HCT116 (cell line): ENCODE measurements around the gene SLC4A2. TPM values are rescaled to one million over a fixed set of nuclear protein-coding genes. Genes with fewer than 3 reads are reported as not detected.

Experiments
- ATAC-seq: fragments of 200-7000 bp; cut with Tn5 transposase; 2 replicates; pipeline ENCODE4 v1.9.1; 2020; ENCODE audit warnings: mild to moderate bottlenecking, moderate library complexity
- BruUV-seq: library from RNA; stranded (reverse); fragments of 400-500 nt; replicated peaks from 2 replicates; lab custom pipeline; 2021; lab: Mats Ljungman, UMichigan
- CTCF ChIA-PET: fragments of 300-600 bp; sonication (Branson Sonifier 250); formaldehyde crosslinking; loops from one replicate; lab custom pipeline; 2021; ENCODE audit warnings: antibody characterized with exemption; lab: Charles Lee
- POLR2A ChIA-PET: fragments of 300-600, 350-600 bp; sonication (Branson Sonifier 250); formaldehyde crosslinking; loops from one replicate; lab custom pipeline; 2021; ENCODE audit warnings: antibody characterized with exemption; lab: Charles Lee
- RAD21 ChIA-PET, 2 experiments: fragments of 300-600 bp; sonication (Branson Sonifier 250); formaldehyde crosslinking; loops; one replicate each; lab custom pipeline; 2023; ENCODE audit warnings: low total read pairs in 2 of 2; ENCODE audit not compliant: uncharacterized antibody in 2 of 2, unreplicated experiment in 2 of 2, low non-redundant PET in 1 of 2; lab: Charles Lee
- DNase-seq: peaks from one replicate; pipeline ENCODE4 v3.0.0-alpha.2; 2010; ENCODE audit warnings: low read depth, low spot score
- H2AFZ ChIP-seq: fragments of 200-600 bp; shearing (Covaris generic), sonication (generic); 2 replicates; pipeline ENCODE4 v1.6.1; 2017; ENCODE audit warnings: low read depth, mixed run types, mixed read lengths, antibody characterized with exemption, low read length; ENCODE audit not compliant: poor library complexity, severe bottlenecking
- H3K27ac ChIP-seq: 2 replicates; pipeline ENCODE4 v1.5.1; 2012; ENCODE audit warnings: low read depth, low read length
- H3K27me3 ChIP-seq: fragments of 200-600 bp; sonication (generic); 2 replicates; pipeline ENCODE4 v1.6.1; 2016; ENCODE audit warnings: mixed run types, low read length, mixed read lengths; ENCODE audit not compliant: insufficient read depth
- H3K36me3 ChIP-seq, 2 experiments: fragments of 200-500 bp in 1 of 2; fragments of 200-600 bp in 1 of 2; sonication (Bioruptor generic) in 1 of 2; sonication (generic) in 1 of 2; 2 replicates each; pipeline versions ENCODE4 v1.5.1 to v1.6.1; 2014 to 2016; ENCODE audit warnings: low read length in 2 of 2, inconsistent platforms in 1 of 2, mixed read lengths in 1 of 2, mixed run types in 1 of 2; ENCODE audit not compliant: insufficient read depth in 2 of 2, control insufficient read depth in 1 of 2
- H3K4me1 ChIP-seq, 2 experiments: fragments of 200-600 bp in 1 of 2; sonication (generic) in 1 of 2; 2 replicates each; pipeline versions ENCODE4 v1.5.1 to v1.6.1; 2012 to 2017; ENCODE audit warnings: low read length in 2 of 2, inconsistent platforms in 1 of 2, mild to moderate bottlenecking in 1 of 2, mixed read lengths in 1 of 2, mixed run types in 1 of 2, moderate library complexity in 1 of 2; ENCODE audit not compliant: insufficient read depth in 2 of 2, control insufficient read depth in 1 of 2
- H3K4me2 ChIP-seq: fragments of 200-600 bp; sonication (generic); 2 replicates; pipeline ENCODE4 v1.6.1; 2017; ENCODE audit warnings: mixed run types, low read length, mixed read lengths
- H3K4me3 ChIP-seq, 2 experiments: fragments of 200-600 bp in 1 of 2; sonication (generic) in 1 of 2; replicated peaks in 1 of 2; 2 replicates each; pipeline ENCODE4 v1.5.1; 2011 to 2016; ENCODE audit warnings: low read length in 2 of 2, control low read depth in 1 of 2, low read depth in 1 of 2, mild to moderate bottlenecking in 1 of 2, mixed read lengths in 1 of 2, mixed run types in 1 of 2
- H3K79me2 ChIP-seq: fragments of 200-600 bp; sonication (generic); 2 replicates; pipeline ENCODE4 v1.6.1; 2017; ENCODE audit warnings: mild to moderate bottlenecking, mixed run types, low read length, moderate library complexity, mixed read lengths; ENCODE audit not compliant: insufficient read depth
- H3K9ac ChIP-seq: fragments of 200-600 bp; sonication (generic); 2 replicates; pipeline ENCODE4 v1.6.1; 2016; ENCODE audit warnings: low read length, mixed read lengths
- H3K9me2 ChIP-seq: fragments of 200-600 bp; sonication (generic), shearing (Covaris generic); 2 replicates; pipeline ENCODE4 v1.6.1; 2017; ENCODE audit warnings: mixed run types, mild to moderate bottlenecking, moderate library complexity; ENCODE audit not compliant: insufficient read depth
- H3K9me3 ChIP-seq, 2 experiments: fragments of 200-500 bp in 1 of 2; fragments of 200-600 bp in 1 of 2; sonication (Bioruptor generic) in 1 of 2; sonication (generic) in 1 of 2; 2 replicates each; pipeline ENCODE4 v1.6.1; 2014 to 2017; ENCODE audit warnings: low read length in 2 of 2, mixed read lengths in 2 of 2, inconsistent platforms in 1 of 2, low read depth in 1 of 2, mild to moderate bottlenecking in 1 of 2, mixed run types in 1 of 2, moderate library complexity in 1 of 2; ENCODE audit not compliant: control insufficient read depth in 1 of 2, insufficient read depth in 1 of 2
- H4K20me1 ChIP-seq: fragments of 200-600 bp; sonication (generic), shearing (Covaris generic); 2 replicates; pipeline ENCODE4 v1.6.1; 2017; ENCODE audit warnings: mixed run types, mild to moderate bottlenecking, moderate library complexity; ENCODE audit not compliant: insufficient read depth
- CBX3 ChIP-seq: IDR thresholded peaks from 2 replicates; pipeline ENCODE4 v1.6.1; 2012; ENCODE audit warnings: low read depth
- CTCF ChIP-seq, 3 experiments: fragments of 200-600 bp in 1 of 3; sonication (generic) in 1 of 3; IDR thresholded peaks in 2 of 3; conservative IDR thresholded peaks in 1 of 3; 2 replicates each; pipeline ENCODE4 v1.5.1; 2012 to 2017; ENCODE audit warnings: low read depth in 2 of 3, low read length in 2 of 3, antibody characterized with exemption in 1 of 3, borderline replicate concordance in 1 of 3, control low read depth in 1 of 3, mild to moderate bottlenecking in 1 of 3, mixed read lengths in 1 of 3, mixed run types in 1 of 3, moderate library complexity in 1 of 3; ENCODE audit not compliant: insufficient read depth in 1 of 3
- EZH2phosphoT487 ChIP-seq: fragments of 200-600 bp; IDR thresholded peaks from 2 replicates; pipeline ENCODE4 v1.6.1; 2018; ENCODE audit warnings: antibody characterized with exemption, borderline replicate concordance
- FOSL1 ChIP-seq: IDR thresholded peaks from 2 replicates; pipeline ENCODE4 v1.6.1; 2012; ENCODE audit warnings: low read depth
- POLR2A ChIP-seq: IDR thresholded peaks from 2 replicates; pipeline ENCODE4 v1.7.0; 2011; ENCODE audit warnings: borderline replicate concordance; ENCODE audit not compliant: insufficient read depth, insufficient read length; ENCODE audit errors: extremely low read depth
- REST ChIP-seq: IDR thresholded peaks from 2 replicates; pipeline ENCODE4 v1.6.1; 2012; ENCODE audit warnings: low read depth
- SRF ChIP-seq: IDR thresholded peaks from 2 replicates; pipeline ENCODE4 v1.6.1; 2012; ENCODE audit warnings: low read depth
- TCF7L2 ChIP-seq: IDR thresholded peaks from 2 replicates; pipeline ENCODE4 v1.7.0; 2011; ENCODE audit warnings: borderline replicate concordance, inconsistent platforms; ENCODE audit not compliant: insufficient read depth, insufficient read length; ENCODE audit errors: extremely low read depth
- YY1 ChIP-seq: IDR thresholded peaks from 2 replicates; pipeline ENCODE4 v1.6.1; 2011; ENCODE audit warnings: low read length, low read depth, moderate library complexity, mild to moderate bottlenecking; ENCODE audit not compliant: insufficient replicate concordance; ENCODE audit errors: extremely low read depth
- intact Hi-C: fragments of 100-400 bp; cut with micrococcal nuclease; formaldehyde crosslinking; loops from 2 replicates; pipeline ENCODE4 v1.10.0; 2022
- total RNA-seq: library from RNA; stranded (reverse); gene quantifications from one replicate; pipeline ENCODE4 v1.2.1, GENCODE V29; 2021; ENCODE audit not compliant: unreplicated experiment

Gene SLC4A2
- total RNA-seq, 1 experiment from 2014 or later = 240 TPM

- ChIA-PET CTCF (no interaction called here), RAD21 (no interaction called here), POLR2A (interaction anchor here (1.0 kb wide), 1 partner anchor 47 kb away, joined by 3 read pairs; the partner anchor contains the start of gene ABCB8)
- Histone ChIP-seq H3K27ac (0 out of 2 replicates have a peak overlapping the region, but pooled peaks have one; percentile 26), H3K4me2 (no peak overlapping the region), H3K9me2 (no peaks in the 10 kb centered on the region), H3K4me1 (peaks cover 8 to 28% of the 10 kb centered on the region in 2 experiments), H3K79me2 (peaks cover 21% of the 10 kb centered on the region), H4K20me1 (no peaks in the 10 kb centered on the region), H3K9me3 (no peaks in the 10 kb centered on the region), H3K4me3 (no peak overlapping the region), H3K27me3 (no peaks in the 10 kb centered on the region), H3K9ac (no peak overlapping the region), H2AFZ (no peak overlapping the region), H3K36me3 (peaks cover 32 to 37% of the 10 kb centered on the region in 2 experiments; a peak in 3 of 4 replicates)
- no peak for TF ChIP-seq FOSL1
- no peak for TF ChIP-seq EZH2phosphoT487
- no peak for TF ChIP-seq CBX3
- TF ChIP-seq SRF = no peak
- ATAC-seq (no peak), DNase-seq (no peak)
- intact Hi-C loops = no loop called here
- BruUV-seq = no TSS peak
Observed at GRCh38 chr7:151074817-151075661, 15.7 kb downstream of the SLC4A2 start.

- H3K4me1 ChIP-seq = peaks cover 8 to 28% of the 10 kb centered on the region in 2 experiments
- DNase-seq (no peak), ATAC-seq (no peak)
- no peaks in the 10 kb centered on the region for H3K27me3 ChIP-seq
- ChIA-PET POLR2A (interaction anchor here (1.0 to 1.5 kb wide), 2 partner anchors 15 to 48 kb away, joined by 3 to 4 read pairs; partner anchors contain the start of gene ABCB8), RAD21 (no interaction called here), CTCF (no interaction called here)
- H3K36me3 ChIP-seq = peaks cover 27 to 31% of the 10 kb centered on the region in 2 experiments; a peak in 3 of 4 replicates
- H3K4me3 ChIP-seq = no peak overlapping the region
- TF ChIP-seq REST = no peak
- no peak for TF ChIP-seq YY1
- no peak for TF ChIP-seq TCF7L2
- no peak for TF ChIP-seq CTCF (IDR thresholded peaks at IDR 0.05 in 2 of 3, conservative IDR thresholded peaks at IDR 0.05 in 1 of 3; ENCODE audit: borderline replicate concordance in 1 of 3, insufficient read depth in 1 of 3, low read depth in 2 of 3, low read length in 2 of 3)
- no peak for TF ChIP-seq POLR2A
- H3K9me2 ChIP-seq = no peaks in the 10 kb centered on the region
- H3K4me2 ChIP-seq = no peak overlapping the region
- intact Hi-C loops = no loop called here
- H4K20me1 ChIP-seq = no peaks in the 10 kb centered on the region
- H3K27ac ChIP-seq = peak overlapping the region; percentile 27; the same call in 1 of the 2 replicates
- BruUV-seq = no TSS peak
- H3K9ac ChIP-seq = no peak overlapping the region
- H3K9me3 ChIP-seq = no peaks in the 10 kb centered on the region
- no peak overlapping the region for H2AFZ ChIP-seq
- H3K79me2 ChIP-seq = peaks cover 26% of the 10 kb centered on the region
Observed at GRCh38 chr7:151075662-151075971, 16.2 kb downstream of the SLC4A2 start.
